ENCODE data around the gene FOXP1.
A peak's percentile ranks its signal among the peaks of the same experiment; 100 is the strongest.

DNA sequence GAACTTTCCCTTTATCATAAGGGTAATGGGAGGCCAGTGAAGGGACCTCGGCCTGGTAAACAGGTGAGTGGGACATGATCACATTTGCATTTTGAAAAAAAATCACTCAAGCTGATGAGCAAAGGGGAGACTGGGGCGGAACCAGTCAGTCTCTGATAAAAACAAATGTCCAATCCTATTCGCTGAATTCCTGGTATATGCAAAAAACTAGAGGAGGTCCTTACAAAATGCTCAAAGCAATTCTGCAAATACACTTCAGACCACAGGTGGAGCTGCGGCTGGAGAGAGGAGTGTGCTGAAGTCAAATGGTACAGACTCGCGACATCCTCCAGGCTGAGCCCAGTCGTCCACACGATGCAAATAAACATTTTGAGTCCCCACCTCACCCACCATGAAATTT is 166.7 kb downstream of the FOXP1 start:
- TF ChIP-seq CTCF (IDR thresholded peaks at IDR 0.05) = peak; percentile 53
- no peak for TF ChIP-seq EZH2 (IDR thresholded peaks at IDR 0.05; ENCODE audit: borderline replicate concordance, insufficient read depth, low read depth, low read length, poor library complexity, severe bottlenecking)

Measured in B cell (primary cell).